HCT116 (cell line): ENCODE results near the gene ATL1. TPM values are rescaled to one million over a fixed set of nuclear protein-coding genes. Genes with fewer than 3 reads are reported as not detected.

ENCODE experiments used
- ATAC-seq: fragments of 200-7000 bp; cut with Tn5 transposase; 2 replicates; pipeline ENCODE4 v1.9.1; 2020; ENCODE audit warnings: mild to moderate bottlenecking, moderate library complexity
- BruUV-seq: library from RNA; stranded (reverse); fragments of 400-500 nt; replicated peaks from 2 replicates; lab custom pipeline; 2021; lab: Mats Ljungman, UMichigan
- CTCF ChIA-PET: fragments of 300-600 bp; sonication (Branson Sonifier 250); formaldehyde crosslinking; loops from one replicate; lab custom pipeline; 2021; ENCODE audit warnings: antibody characterized with exemption; lab: Charles Lee
- POLR2A ChIA-PET: fragments of 300-600, 350-600 bp; sonication (Branson Sonifier 250); formaldehyde crosslinking; loops from one replicate; lab custom pipeline; 2021; ENCODE audit warnings: antibody characterized with exemption; lab: Charles Lee
- RAD21 ChIA-PET, 2 experiments: fragments of 300-600 bp; sonication (Branson Sonifier 250); formaldehyde crosslinking; loops; one replicate each; lab custom pipeline; 2023; ENCODE audit warnings: low total read pairs in 2 of 2; ENCODE audit not compliant: uncharacterized antibody in 2 of 2, unreplicated experiment in 2 of 2, low non-redundant PET in 1 of 2; lab: Charles Lee
- DNase-seq: peaks from one replicate; pipeline ENCODE4 v3.0.0-alpha.2; 2010; ENCODE audit warnings: low read depth, low spot score
- H2AFZ ChIP-seq: fragments of 200-600 bp; shearing (Covaris generic), sonication (generic); 2 replicates; pipeline ENCODE4 v1.6.1; 2017; ENCODE audit warnings: low read depth, mixed run types, mixed read lengths, antibody characterized with exemption, low read length; ENCODE audit not compliant: poor library complexity, severe bottlenecking
- H3K27ac ChIP-seq: 2 replicates; pipeline ENCODE4 v1.5.1; 2012; ENCODE audit warnings: low read depth, low read length
- H3K27me3 ChIP-seq: fragments of 200-600 bp; sonication (generic); 2 replicates; pipeline ENCODE4 v1.6.1; 2016; ENCODE audit warnings: mixed run types, low read length, mixed read lengths; ENCODE audit not compliant: insufficient read depth
- H3K36me3 ChIP-seq, 2 experiments: fragments of 200-500 bp in 1 of 2; fragments of 200-600 bp in 1 of 2; sonication (Bioruptor generic) in 1 of 2; sonication (generic) in 1 of 2; 2 replicates each; pipeline versions ENCODE4 v1.5.1 to v1.6.1; 2014 to 2016; ENCODE audit warnings: low read length in 2 of 2, inconsistent platforms in 1 of 2, mixed read lengths in 1 of 2, mixed run types in 1 of 2; ENCODE audit not compliant: insufficient read depth in 2 of 2, control insufficient read depth in 1 of 2
- H3K4me1 ChIP-seq, 2 experiments: fragments of 200-600 bp in 1 of 2; sonication (generic) in 1 of 2; 2 replicates each; pipeline versions ENCODE4 v1.5.1 to v1.6.1; 2012 to 2017; ENCODE audit warnings: low read length in 2 of 2, inconsistent platforms in 1 of 2, mild to moderate bottlenecking in 1 of 2, mixed read lengths in 1 of 2, mixed run types in 1 of 2, moderate library complexity in 1 of 2; ENCODE audit not compliant: insufficient read depth in 2 of 2, control insufficient read depth in 1 of 2
- H3K4me2 ChIP-seq: fragments of 200-600 bp; sonication (generic); 2 replicates; pipeline ENCODE4 v1.6.1; 2017; ENCODE audit warnings: mixed run types, low read length, mixed read lengths
- H3K4me3 ChIP-seq, 2 experiments: fragments of 200-600 bp in 1 of 2; sonication (generic) in 1 of 2; replicated peaks in 1 of 2; 2 replicates each; pipeline ENCODE4 v1.5.1; 2011 to 2016; ENCODE audit warnings: low read length in 2 of 2, control low read depth in 1 of 2, low read depth in 1 of 2, mild to moderate bottlenecking in 1 of 2, mixed read lengths in 1 of 2, mixed run types in 1 of 2
- H3K79me2 ChIP-seq: fragments of 200-600 bp; sonication (generic); 2 replicates; pipeline ENCODE4 v1.6.1; 2017; ENCODE audit warnings: mild to moderate bottlenecking, mixed run types, low read length, moderate library complexity, mixed read lengths; ENCODE audit not compliant: insufficient read depth
- H3K9ac ChIP-seq: fragments of 200-600 bp; sonication (generic); 2 replicates; pipeline ENCODE4 v1.6.1; 2016; ENCODE audit warnings: low read length, mixed read lengths
- H3K9me2 ChIP-seq: fragments of 200-600 bp; sonication (generic), shearing (Covaris generic); 2 replicates; pipeline ENCODE4 v1.6.1; 2017; ENCODE audit warnings: mixed run types, mild to moderate bottlenecking, moderate library complexity; ENCODE audit not compliant: insufficient read depth
- H3K9me3 ChIP-seq, 2 experiments: fragments of 200-500 bp in 1 of 2; fragments of 200-600 bp in 1 of 2; sonication (Bioruptor generic) in 1 of 2; sonication (generic) in 1 of 2; 2 replicates each; pipeline ENCODE4 v1.6.1; 2014 to 2017; ENCODE audit warnings: low read length in 2 of 2, mixed read lengths in 2 of 2, inconsistent platforms in 1 of 2, low read depth in 1 of 2, mild to moderate bottlenecking in 1 of 2, mixed run types in 1 of 2, moderate library complexity in 1 of 2; ENCODE audit not compliant: control insufficient read depth in 1 of 2, insufficient read depth in 1 of 2
- H4K20me1 ChIP-seq: fragments of 200-600 bp; sonication (generic), shearing (Covaris generic); 2 replicates; pipeline ENCODE4 v1.6.1; 2017; ENCODE audit warnings: mixed run types, mild to moderate bottlenecking, moderate library complexity; ENCODE audit not compliant: insufficient read depth
- CBX3 ChIP-seq: IDR thresholded peaks from 2 replicates; pipeline ENCODE4 v1.6.1; 2012; ENCODE audit warnings: low read depth
- CEBPB ChIP-seq: IDR thresholded peaks from 2 replicates; pipeline ENCODE4 v1.6.1; 2012; ENCODE audit warnings: low read depth
- EGR1 ChIP-seq: IDR thresholded peaks from 2 replicates; pipeline ENCODE4 v1.6.1; 2012; ENCODE audit warnings: low read depth
- ELF1 ChIP-seq: IDR thresholded peaks from 2 replicates; pipeline ENCODE4 v1.6.1; 2012; ENCODE audit warnings: low read depth, borderline replicate concordance
- EZH2phosphoT487 ChIP-seq: fragments of 200-600 bp; IDR thresholded peaks from 2 replicates; pipeline ENCODE4 v1.6.1; 2018; ENCODE audit warnings: antibody characterized with exemption, borderline replicate concordance
- JUND ChIP-seq: IDR thresholded peaks from 2 replicates; pipeline ENCODE4 v1.6.1; 2012
- POLR2A ChIP-seq: IDR thresholded peaks from 2 replicates; pipeline ENCODE4 v1.7.0; 2011; ENCODE audit warnings: borderline replicate concordance; ENCODE audit not compliant: insufficient read depth, insufficient read length; ENCODE audit errors: extremely low read depth
- SIN3A ChIP-seq: IDR thresholded peaks from 2 replicates; pipeline ENCODE4 v1.6.1; 2012; ENCODE audit warnings: low read depth
- TCF7L2 ChIP-seq: IDR thresholded peaks from 2 replicates; pipeline ENCODE4 v1.7.0; 2011; ENCODE audit warnings: borderline replicate concordance, inconsistent platforms; ENCODE audit not compliant: insufficient read depth, insufficient read length; ENCODE audit errors: extremely low read depth
- YY1 ChIP-seq: IDR thresholded peaks from 2 replicates; pipeline ENCODE4 v1.6.1; 2011; ENCODE audit warnings: low read length, low read depth, moderate library complexity, mild to moderate bottlenecking; ENCODE audit not compliant: insufficient replicate concordance; ENCODE audit errors: extremely low read depth
- ZFX ChIP-seq: fragments of 450-650 bp; IDR thresholded peaks from 2 replicates; pipeline ENCODE4 v1.6.1; 2017
- ZNF274 ChIP-seq: fragments of 200-500 bp; sonication (Bioruptor generic); IDR thresholded peaks from 2 replicates; pipeline ENCODE4 v1.6.1; 2014; ENCODE audit warnings: mild to moderate bottlenecking, low read depth, low read length, inconsistent platforms
- intact Hi-C: fragments of 100-400 bp; cut with micrococcal nuclease; formaldehyde crosslinking; loops from 2 replicates; pipeline ENCODE4 v1.10.0; 2022
- total RNA-seq: library from RNA; stranded (reverse); gene quantifications from one replicate; pipeline ENCODE4 v1.2.1, GENCODE V29; 2021; ENCODE audit not compliant: unreplicated experiment
- TF ChIP-seq, protein P1 (sequence below): IDR thresholded peaks from 2 replicates; pipeline ENCODE4 v1.6.1; 2012
- TF ChIP-seq, protein P2 (sequence below): IDR thresholded peaks from 2 replicates; pipeline ENCODE4 v1.6.1; 2012
- TF ChIP-seq, protein P3 (sequence below), 3 experiments: fragments of 200-600 bp in 1 of 3; sonication (generic) in 1 of 3; IDR thresholded peaks in 2 of 3; conservative IDR thresholded peaks in 1 of 3; 2 replicates each; pipeline ENCODE4 v1.5.1; 2012 to 2017; ENCODE audit warnings: low read depth in 2 of 3, low read length in 2 of 3, antibody characterized with exemption in 1 of 3, borderline replicate concordance in 1 of 3, control low read depth in 1 of 3, mild to moderate bottlenecking in 1 of 3, mixed read lengths in 1 of 3, mixed run types in 1 of 3, moderate library complexity in 1 of 3; ENCODE audit not compliant: insufficient read depth in 1 of 3

Gene ATL1
- total RNA-seq, 1 experiment from 2014 or later = 1.4 TPM

DNA sequence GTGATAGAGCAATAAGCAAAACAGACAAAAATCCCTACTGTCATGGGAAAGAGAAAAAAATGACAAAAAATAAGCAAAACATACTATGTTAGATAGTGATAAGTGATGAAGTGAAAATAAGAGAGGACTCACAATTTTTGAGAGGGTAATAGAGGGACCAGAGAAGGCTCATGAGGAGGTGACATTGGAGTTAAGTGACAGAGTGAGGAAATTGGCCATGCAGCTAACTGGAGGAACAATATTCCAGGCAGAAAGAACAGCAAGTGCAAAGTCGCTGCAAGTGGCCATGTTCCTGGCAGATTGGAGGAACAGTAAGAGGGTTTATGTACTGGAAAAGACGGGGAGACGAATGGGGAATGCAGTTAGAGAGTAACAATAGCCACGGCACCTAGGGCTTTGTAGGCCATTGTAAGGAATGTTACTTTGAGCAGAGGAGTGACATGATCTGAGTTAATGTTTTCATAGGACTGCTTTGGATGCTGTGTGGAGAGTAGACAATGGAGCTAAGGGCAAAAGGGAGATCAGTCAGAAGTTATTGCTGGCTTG is 109.6 kb downstream of the ATL1 start:
- RAD21 ChIA-PET = no interaction called here
- ATAC-seq = no peak

More for the DNA sequence above, 109.6 kb downstream of the ATL1 start:
- peak overlapping the region; percentile 76 for H3K4me2 ChIP-seq
- H3K27me3 ChIP-seq = no peaks in the 10 kb centered on the region
- no peak for TF ChIP-seq JUND
- TF ChIP-seq CEBPB = no peak
- TF ChIP-seq TCF7L2 = no peak
- no peak for TF ChIP-seq CBX3
- no peak for TF ChIP-seq ZNF274
- TF ChIP-seq SIN3A = no peak
- TF ChIP-seq, protein P1, sequence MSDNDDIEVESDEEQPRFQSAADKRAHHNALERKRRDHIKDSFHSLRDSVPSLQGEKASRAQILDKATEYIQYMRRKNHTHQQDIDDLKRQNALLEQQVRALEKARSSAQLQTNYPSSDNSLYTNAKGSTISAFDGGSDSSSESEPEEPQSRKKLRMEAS = no peak
- TF ChIP-seq EGR1 = no peak
- no peak for TF ChIP-seq YY1
- no peak for TF ChIP-seq EZH2phosphoT487
- no peak for TF ChIP-seq ZFX
- TF ChIP-seq, protein P2, sequence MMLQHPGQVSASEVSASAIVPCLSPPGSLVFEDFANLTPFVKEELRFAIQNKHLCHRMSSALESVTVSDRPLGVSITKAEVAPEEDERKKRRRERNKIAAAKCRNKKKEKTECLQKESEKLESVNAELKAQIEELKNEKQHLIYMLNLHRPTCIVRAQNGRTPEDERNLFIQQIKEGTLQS = no peak
- TF ChIP-seq, protein P3, sequence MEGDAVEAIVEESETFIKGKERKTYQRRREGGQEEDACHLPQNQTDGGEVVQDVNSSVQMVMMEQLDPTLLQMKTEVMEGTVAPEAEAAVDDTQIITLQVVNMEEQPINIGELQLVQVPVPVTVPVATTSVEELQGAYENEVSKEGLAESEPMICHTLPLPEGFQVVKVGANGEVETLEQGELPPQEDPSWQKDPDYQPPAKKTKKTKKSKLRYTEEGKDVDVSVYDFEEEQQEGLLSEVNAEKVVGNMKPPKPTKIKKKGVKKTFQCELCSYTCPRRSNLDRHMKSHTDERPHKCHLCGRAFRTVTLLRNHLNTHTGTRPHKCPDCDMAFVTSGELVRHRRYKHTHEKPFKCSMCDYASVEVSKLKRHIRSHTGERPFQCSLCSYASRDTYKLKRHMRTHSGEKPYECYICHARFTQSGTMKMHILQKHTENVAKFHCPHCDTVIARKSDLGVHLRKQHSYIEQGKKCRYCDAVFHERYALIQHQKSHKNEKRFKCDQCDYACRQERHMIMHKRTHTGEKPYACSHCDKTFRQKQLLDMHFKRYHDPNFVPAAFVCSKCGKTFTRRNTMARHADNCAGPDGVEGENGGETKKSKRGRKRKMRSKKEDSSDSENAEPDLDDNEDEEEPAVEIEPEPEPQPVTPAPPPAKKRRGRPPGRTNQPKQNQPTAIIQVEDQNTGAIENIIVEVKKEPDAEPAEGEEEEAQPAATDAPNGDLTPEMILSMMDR (IDR thresholded peaks at IDR 0.05 in 2 of 3, conservative IDR thresholded peaks at IDR 0.05 in 1 of 3; ENCODE audit: borderline replicate concordance in 1 of 3, insufficient read depth in 1 of 3, low read depth in 2 of 3, low read length in 2 of 3) = no peak
- TF ChIP-seq ELF1 = no peak
- no peak for TF ChIP-seq POLR2A
- peaks cover 5% of the 10 kb centered on the region; the same call in 1 of the 2 replicates for H4K20me1 ChIP-seq
- H3K9me2 ChIP-seq = no peaks in the 10 kb centered on the region
- H3K27ac ChIP-seq = peak overlapping the region; percentile 27
- peak overlapping the region; percentile 42 for H2AFZ ChIP-seq
- H3K4me1 ChIP-seq = peaks cover 19 to 38% of the 10 kb centered on the region in 2 experiments
- no TSS peak for BruUV-seq
- ChIA-PET POLR2A (no interaction called here), CTCF (no interaction called here)
- no peak for DNase-seq
- H3K79me2 ChIP-seq = peaks cover 31% of the 10 kb centered on the region
- intact Hi-C loops = no loop called here
- H3K9ac ChIP-seq = 0 out of 2 replicates have a peak overlapping the region, but pooled peaks have one; percentile 80
- no peaks in the 10 kb centered on the region for H3K9me3 ChIP-seq
- H3K36me3 ChIP-seq = peaks cover 3% of the 10 kb centered on the region in 2 experiments; a peak in 2 of 4 replicates
- H3K4me3 ChIP-seq = peak overlapping the region in 1 of 2 experiments; percentile 83; a peak in 1 of 4 replicates
